Measurements from ENCODE around the gene AMN1. TPM values are rescaled to one million over a fixed set of nuclear protein-coding genes. Genes with fewer than 3 reads are reported as not detected.

Gene AMN1
- total and polyA plus RNA-seq, 9 donors = 17.4 to 30.3 (median 20.3) TPM

GRCh38 chr12:31627456-31628054, 101.3 kb downstream of the AMN1 start:
- Histone ChIP-seq H3K36me3 (no peaks in the 10 kb centered on the region), H3K27ac (no peak overlapping the region), H3K4me3 (no peak overlapping the region), H3K4me1 (ENCODE audit: insufficient read depth) (peaks cover 9% of the 10 kb centered on the region), H3K27me3 (no peaks in the 10 kb centered on the region), H3K9me3 (no peaks in the 10 kb centered on the region)
- DNase-seq = no peak
- intact Hi-C loops (cut with DNase I) = no loop called here
- WGBS, 3 donors = 74 to 78% (median 74%) methylated on average over 5 of the region's 5 CpGs
- no peak for TF ChIP-seq EP300 (IDR thresholded peaks at IDR 0.05)
- no peak for TF ChIP-seq CTCF (IDR thresholded peaks at IDR 0.05)

- H3K27ac ChIP-seq = no peak overlapping the region
- no peaks in the 10 kb centered on the region for H3K27me3 ChIP-seq
- no peak overlapping the region for H3K4me3 ChIP-seq
- intact Hi-C loops (cut with DNase I) = no loop called here
- 89 to 92% (median 92%) methylated on average over 7 of the region's 7 CpGs for WGBS, 3 donors
- no peaks in the 10 kb centered on the region for H3K9me3 ChIP-seq
- peaks cover 9% of the 10 kb centered on the region for H3K4me1 ChIP-seq (ENCODE audit: insufficient read depth)
- TF ChIP-seq POLR2A (IDR thresholded peaks at IDR 0.05) = no peak
- TF ChIP-seq CTCF (IDR thresholded peaks at IDR 0.05) = no peak
- no peak for TF ChIP-seq EP300 (IDR thresholded peaks at IDR 0.05)
- DNase-seq = no peak
- H3K36me3 ChIP-seq = no peaks in the 10 kb centered on the region
Measured at GRCh38 chr12:31626270-31626995, 102.4 kb downstream of the AMN1 start.

- DNase-seq = no peak
- no peaks in the 10 kb centered on the region for H3K27me3 ChIP-seq
- H3K36me3 ChIP-seq = no peaks in the 10 kb centered on the region
- peaks cover 6% of the 10 kb centered on the region for H3K4me1 ChIP-seq (ENCODE audit: insufficient read depth)
- TF ChIP-seq EP300 (IDR thresholded peaks at IDR 0.05) (no peak), POLR2A (IDR thresholded peaks at IDR 0.05) (no peak), CTCF (IDR thresholded peaks at IDR 0.05) (no peak)
- H3K9me3 ChIP-seq = no peaks in the 10 kb centered on the region
- WGBS, 3 donors = 95 to 96% (median 96%) methylated on average over 4 of the region's 4 CpGs
- intact Hi-C loops (cut with DNase I) = no loop called here
- H3K4me3 ChIP-seq = no peak overlapping the region
- no peak overlapping the region for H3K27ac ChIP-seq
Measured at GRCh38 chr12:31622038-31622437, 106.8 kb downstream of the AMN1 start.

Small RNAs within 50 kb of the gene (small RNA-seq; reads per million reads assigned to genes)
- gene AC023157.2 = not detected

Other genes with a start within 250 kb of the AMN1 start
- 10 to 100 TPM; 29.3 to 70.7 (median 57.2) TPM for gene DENND5B, start 137.9 kb downstream of the AMN1 start, total RNA-seq
- gene DENND5B, start 137.9 kb downstream of the AMN1 start, polyA plus RNA-seq = 10 to 100 TPM; 13.9 to 18.7 TPM
- gene ETFBKMT, start 69.3 kb downstream of the AMN1 start, total RNA-seq = 1 to 10 TPM; 2.5 to 8.2 (median 6.2) TPM
- 1 to 10 TPM; 2.9 to 3.2 TPM for gene ETFBKMT, start 69.3 kb downstream of the AMN1 start, polyA plus RNA-seq
- gene RESF1, start 230.4 kb upstream of the AMN1 start, total RNA-seq = 100 to 1,000 TPM; 145 to 304 (median 157) TPM
- gene RESF1, start 230.4 kb upstream of the AMN1 start, polyA plus RNA-seq = 100 to 1,000 TPM in 1 of 2 donors, 10 to 100 TPM in 1; 87.1 to 123 TPM

Measured in ovary (tissue), 9 donors.